ENCODE measurements around the gene DIP2C. TPM values are rescaled to one million over a fixed set of nuclear protein-coding genes. Genes with fewer than 3 reads are reported as not detected.

The DIP2C gene
- total RNA-seq, 1 donor from 2014 or later: 11.4 TPM

GRCh38 chr10:288316-289200 is 400.9 kb downstream of the DIP2C start:
- no peak for DNase-seq (ENCODE audit: low read depth)
- no peak overlapping the region for H3K4me3 ChIP-seq (ENCODE audit: low read depth, low read length)
- TF ChIP-seq CTCF (conservative IDR thresholded peaks at IDR 0.05; ENCODE audit: low read depth, low read length): no peak

DNA sequence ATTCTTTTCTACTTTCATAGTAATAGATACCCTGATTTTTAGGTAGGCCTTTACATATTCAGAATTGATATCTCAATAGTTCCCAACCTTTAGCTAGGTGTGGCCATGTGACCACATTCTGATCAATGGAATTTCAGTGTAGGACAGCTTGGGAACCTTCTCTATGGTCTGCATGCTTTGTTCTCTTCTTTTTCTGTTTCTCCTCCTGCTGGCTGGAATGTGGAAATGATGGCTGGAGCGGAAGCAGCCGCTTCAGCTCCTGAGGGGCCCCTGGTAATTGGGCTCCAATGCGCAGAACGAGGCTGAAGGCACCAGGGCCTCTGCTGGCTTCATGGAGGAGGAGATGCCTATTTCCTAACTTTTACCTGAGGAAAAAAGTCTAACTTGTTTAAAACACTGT is 401.7 kb downstream of the DIP2C start:
- peak; percentile 46 for TF ChIP-seq CTCF (conservative IDR thresholded peaks at IDR 0.05; ENCODE audit: low read depth, low read length)
- no peak overlapping the region for H3K4me3 ChIP-seq (ENCODE audit: low read depth, low read length)
- DNase-seq (ENCODE audit: low read depth): no peak

DNA sequence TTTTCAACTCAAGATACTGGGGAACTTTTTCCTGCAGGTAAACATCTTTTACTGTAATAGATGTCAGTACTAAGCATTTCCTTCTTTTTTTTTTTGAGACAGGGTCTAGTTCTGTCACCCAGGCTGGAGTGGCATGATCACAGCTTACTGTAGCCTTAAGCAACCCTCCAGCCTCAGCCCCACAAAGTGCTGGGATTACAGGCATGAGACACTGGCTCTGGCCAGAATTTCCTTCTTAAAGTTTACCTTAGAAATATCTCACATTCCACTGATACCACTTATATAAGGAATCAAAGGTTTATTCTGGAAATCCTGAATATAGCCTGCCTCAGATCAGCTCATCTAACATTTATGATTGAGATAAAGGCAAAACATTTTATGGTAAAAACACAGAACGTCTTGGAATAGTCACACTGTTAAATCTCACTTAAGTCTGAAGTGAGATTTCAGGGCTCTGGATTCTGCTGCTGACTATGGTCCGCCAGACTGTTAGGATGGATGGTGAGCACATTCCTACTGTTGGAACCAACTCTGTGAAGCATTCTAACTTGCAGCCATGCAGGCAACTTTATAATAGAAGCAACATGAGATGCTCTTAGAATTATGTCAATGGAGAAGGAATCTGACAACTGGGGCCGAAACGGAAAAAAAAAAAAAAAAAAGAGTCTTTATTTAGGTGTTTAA is 402.3 kb downstream of the DIP2C start:
- TF ChIP-seq CTCF (conservative IDR thresholded peaks at IDR 0.05; ENCODE audit: low read depth, low read length): no peak
- DNase-seq (ENCODE audit: low read depth): no peak
- H3K4me3 ChIP-seq (ENCODE audit: low read depth, low read length): no peak overlapping the region

DNA sequence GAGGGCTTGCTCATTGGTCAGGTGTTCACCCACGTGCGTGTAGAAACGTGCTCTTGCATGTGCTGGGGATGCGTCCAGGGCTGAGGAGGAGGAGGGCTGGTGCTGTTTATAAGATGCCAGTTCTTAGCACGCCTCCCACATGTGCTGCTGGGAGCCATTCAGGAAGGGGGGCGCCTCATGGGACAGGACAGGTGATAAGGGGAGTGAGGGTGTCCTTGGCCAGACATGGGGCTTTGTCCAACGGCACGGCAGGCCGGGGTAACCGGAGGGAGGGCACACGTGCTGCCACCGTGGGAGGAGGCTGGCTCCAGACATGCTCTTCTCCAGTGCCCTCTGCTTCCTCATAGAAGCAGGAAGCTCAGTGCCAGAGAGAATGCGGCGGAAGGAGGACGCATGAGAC is 404.3 kb downstream of the DIP2C start:
- no peak for DNase-seq (ENCODE audit: low read depth)
- no peak for TF ChIP-seq CTCF (conservative IDR thresholded peaks at IDR 0.05; ENCODE audit: low read depth, low read length)
- H3K4me3 ChIP-seq (ENCODE audit: low read depth, low read length): no peak overlapping the region

GRCh38 chr10:283916-284356 is 405.5 kb downstream of the DIP2C start:
- DNase-seq (ENCODE audit: low read depth): no peak
- no peak for TF ChIP-seq CTCF (conservative IDR thresholded peaks at IDR 0.05; ENCODE audit: low read depth, low read length)
- no peak overlapping the region for H3K4me3 ChIP-seq (ENCODE audit: low read depth, low read length)

- no peak overlapping the region for H3K4me3 ChIP-seq (ENCODE audit: low read depth, low read length)
- TF ChIP-seq CTCF (conservative IDR thresholded peaks at IDR 0.05; ENCODE audit: low read depth, low read length): no peak
- no peak for DNase-seq (ENCODE audit: low read depth)
Observed at GRCh38 chr10:283140-283479, 406.4 kb downstream of the DIP2C start.
